ENCODE data around the gene EARS2.
"Not testable (repeated sequence)": the region's sequence is repeated elsewhere in the genome, so short reads cannot be mapped to it uniquely, and the experiment has no call there.

EARS2 gene

GRCh38 chr16:23504453-23505179 is 52.5 kb downstream of the EARS2 start:
- no peak for DNase-seq

- DNase-seq = no peak
Measured at GRCh38 chr16:23504076-23504452, 53.1 kb downstream of the EARS2 start.

GRCh38 chr16:23502466-23502865 is 54.7 kb downstream of the EARS2 start:
- no peak for DNase-seq

DNA sequence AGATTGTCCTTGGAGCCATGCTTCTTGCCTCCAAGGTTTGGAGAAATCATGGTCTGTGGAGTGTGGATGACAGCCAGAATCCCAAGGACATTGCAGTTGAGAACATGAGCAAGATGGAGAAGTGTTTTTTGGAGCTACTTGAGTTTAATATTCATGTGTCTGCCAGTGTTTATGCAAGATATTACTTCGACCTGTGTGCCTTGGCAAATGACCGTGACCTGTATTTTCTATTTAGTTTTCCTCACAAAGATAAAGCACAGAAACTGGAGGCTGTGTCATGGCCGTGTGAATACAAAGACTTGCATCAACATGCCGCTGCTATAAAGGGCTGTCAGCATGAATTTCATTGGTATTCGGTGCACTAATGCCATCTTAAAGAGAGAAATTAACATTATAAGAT is 55.9 kb downstream of the EARS2 start:
- no peak for DNase-seq

DNA sequence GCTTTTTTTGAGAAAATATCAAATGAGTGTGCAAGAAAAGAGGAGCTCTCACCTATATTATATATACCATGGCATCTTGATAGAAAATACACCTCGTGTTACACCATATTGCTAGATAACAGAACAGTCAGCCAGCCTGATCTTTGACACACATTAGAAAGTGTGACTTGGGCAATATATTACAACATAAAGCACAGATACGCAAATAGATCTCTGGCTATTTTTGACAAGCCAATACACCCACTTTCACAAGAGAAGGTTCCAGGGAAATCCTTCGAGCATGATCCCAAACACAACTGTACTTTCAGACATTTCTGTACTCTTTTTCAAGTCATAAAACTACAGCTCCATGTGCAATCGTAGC is 56.3 kb downstream of the EARS2 start:
- no peak for DNase-seq

- DNase-seq = no peak
Measured at GRCh38 chr16:23500212-23500861, 56.8 kb downstream of the EARS2 start.

DNA sequence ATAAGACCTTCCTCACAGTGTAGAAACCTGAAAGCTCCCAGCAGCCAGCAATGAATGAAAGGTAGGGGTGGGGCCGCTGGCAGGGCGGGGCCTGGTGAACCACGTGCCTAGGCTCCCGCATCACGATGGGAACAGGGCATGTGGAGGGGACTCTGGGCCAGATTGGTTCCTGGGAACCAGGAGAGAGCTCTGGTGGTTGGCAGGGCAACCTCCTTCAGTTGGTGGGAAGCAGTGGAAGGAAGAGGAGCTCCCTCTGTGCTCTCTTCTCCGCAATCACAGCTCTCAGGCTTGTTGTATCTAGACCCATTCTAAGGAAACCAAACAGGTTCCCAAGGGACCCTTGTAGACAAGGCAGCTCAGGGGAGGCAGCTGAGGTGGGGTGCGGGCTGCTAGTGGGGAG is 57.3 kb downstream of the EARS2 start:
- DNase-seq = no peak

DNA sequence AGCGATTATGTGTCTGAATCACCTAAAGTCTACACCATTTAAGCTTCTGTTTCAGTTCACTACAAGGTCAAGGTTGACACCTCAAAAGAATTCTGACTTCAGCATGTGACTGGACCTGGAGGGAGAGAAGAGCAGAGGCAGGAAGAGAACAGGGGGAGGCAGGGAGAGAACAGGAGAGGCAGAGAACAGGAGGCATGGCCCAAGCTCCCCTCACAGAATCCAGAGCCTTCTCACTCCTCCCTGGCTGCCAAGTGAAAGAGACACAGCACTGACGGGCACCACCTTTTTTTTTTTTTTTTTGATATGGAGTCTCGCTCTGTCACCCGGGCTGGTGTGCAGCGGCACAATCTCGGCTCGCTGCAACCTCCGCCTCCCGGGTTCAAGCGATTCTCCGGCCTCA is 58.3 kb downstream of the EARS2 start:
- DNase-seq = no peak

- DNase-seq = no peak
Measured at GRCh38 chr16:23497543-23497868, 59.6 kb downstream of the EARS2 start.

GRCh38 chr16:23496821-23497542 is 60.2 kb downstream of the EARS2 start:
- DNase-seq = no peak

GRCh38 chr16:23495671-23496070 is 61.5 kb downstream of the EARS2 start:
- DNase-seq = no peak

DNA sequence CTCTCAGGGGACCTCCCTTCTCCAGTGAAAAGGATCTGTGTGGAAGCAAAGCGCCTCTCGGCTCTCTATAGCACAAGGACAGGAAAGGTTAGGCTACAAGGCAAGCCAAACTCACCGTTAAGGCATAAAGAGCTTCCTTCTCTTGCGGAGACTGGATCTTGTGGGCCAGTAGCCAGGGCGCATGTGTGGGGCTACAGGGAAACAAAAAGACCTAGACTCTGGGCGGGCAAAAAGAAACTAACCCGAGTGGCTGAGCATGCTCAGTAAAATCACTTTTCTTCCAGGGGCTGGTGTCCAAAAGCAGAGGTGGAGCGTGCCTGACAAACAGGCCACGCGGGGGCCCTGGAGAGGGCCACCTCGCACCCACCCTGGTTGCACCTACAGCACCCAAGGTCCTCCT is 63.0 kb downstream of the EARS2 start:
- no peak for DNase-seq

GRCh38 chr16:23491490-23492391 is 65.4 kb downstream of the EARS2 start:
- no peak for DNase-seq

GRCh38 chr16:23486480-23486879 is 70.7 kb downstream of the EARS2 start:
- no peak for DNase-seq

- no peak for DNase-seq
Measured at GRCh38 chr16:23485841-23486240, 71.3 kb downstream of the EARS2 start.

GRCh38 chr16:23485257-23485614 is 71.9 kb downstream of the EARS2 start:
- no peak for DNase-seq

DNA sequence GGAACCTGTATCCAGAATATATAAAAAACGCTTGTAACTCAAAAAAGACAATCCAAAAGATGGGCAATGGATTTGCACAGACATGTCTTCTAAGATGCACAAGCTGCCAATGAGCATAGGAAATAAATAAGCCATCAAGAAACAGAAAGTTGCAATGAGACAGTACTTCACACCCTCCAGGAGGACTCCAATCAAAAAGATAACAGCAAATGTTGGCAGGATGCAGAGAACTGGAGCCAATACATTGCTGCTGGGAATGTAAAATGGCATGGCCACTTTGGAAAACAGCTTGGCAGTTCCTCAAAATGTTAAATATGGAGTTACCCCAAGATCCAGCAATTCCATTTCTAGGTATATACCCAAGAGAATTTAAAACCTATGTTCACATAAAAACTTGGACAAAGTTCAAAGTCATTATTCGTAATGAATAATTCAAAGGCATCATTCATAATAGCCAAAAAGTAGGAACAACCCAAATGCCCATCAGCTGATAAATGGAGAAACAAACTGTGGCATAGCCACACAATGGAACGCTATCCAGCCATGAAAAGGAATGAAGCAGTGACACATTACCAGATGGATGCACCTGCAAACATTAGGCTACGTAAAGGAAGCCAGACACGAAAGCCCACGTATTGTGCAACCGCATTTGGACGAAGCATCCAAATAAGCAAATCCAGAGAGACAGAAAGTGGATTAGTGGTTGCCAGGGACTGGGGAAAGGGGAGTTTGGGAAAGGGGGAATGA is 72.5 kb downstream of the EARS2 start:
- no peak for DNase-seq

DNA sequence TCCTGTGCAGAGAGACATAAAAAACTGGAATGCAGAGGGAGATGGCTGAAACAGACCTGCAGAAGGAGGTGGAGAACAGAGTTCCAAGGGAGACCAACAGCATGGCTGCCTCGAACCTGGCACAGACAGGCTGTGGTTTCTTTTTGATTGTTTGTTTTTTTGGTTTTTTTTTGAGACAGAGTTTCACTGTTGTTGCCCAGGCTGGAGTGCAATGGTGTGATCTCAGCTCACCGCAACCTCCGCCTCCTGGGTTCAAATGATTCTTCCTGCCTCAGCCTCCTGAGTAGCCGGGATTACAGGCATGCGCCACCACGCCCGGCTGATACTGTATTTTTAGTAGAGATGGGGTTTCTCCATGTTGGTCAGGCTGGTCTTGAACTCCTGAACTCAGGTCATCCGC is 73.7 kb downstream of the EARS2 start:
- DNase-seq = not testable (repeated sequence)

GRCh38 chr16:23482778-23483177 is 74.4 kb downstream of the EARS2 start:
- DNase-seq = no peak

DNA sequence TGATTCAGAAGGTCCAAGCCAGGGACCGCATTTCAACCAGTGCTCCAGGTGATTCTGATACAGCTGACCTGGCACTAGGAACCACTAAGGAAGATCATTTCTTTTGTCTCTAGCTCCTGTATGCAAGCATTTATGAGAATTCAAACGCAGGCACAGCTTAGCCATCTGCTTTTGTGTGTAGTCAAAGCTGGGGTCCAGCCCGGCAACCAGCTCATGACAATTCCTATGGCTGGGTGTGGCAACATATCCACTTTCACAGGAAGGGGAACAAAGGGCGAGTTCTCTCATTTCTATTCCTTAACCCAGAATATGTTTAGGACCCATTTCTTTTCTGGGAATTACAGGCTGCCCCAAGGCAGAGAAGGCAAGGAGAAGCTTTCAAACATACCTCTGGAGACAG is 76.9 kb downstream of the EARS2 start:
- no peak for DNase-seq

DNA sequence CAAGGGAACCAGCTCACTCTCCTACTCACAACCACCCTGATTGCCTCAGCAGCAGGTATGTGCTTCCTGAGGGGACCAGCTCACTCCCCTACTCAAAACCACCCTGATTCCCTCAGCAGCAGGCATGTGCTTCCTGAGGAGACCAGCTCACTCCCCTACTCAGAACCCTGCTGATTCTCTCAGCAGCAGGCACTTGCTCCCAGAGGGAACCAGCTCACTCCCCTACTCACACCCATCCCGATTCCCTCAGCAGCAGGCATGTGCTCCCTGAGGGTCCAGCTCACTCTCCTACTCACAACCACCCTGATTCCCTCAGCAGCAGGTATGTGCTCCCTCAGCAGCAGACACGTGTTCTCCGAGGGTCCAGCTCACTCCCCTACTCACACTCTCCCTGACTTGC is 78.0 kb downstream of the EARS2 start:
- no peak for DNase-seq

DNA sequence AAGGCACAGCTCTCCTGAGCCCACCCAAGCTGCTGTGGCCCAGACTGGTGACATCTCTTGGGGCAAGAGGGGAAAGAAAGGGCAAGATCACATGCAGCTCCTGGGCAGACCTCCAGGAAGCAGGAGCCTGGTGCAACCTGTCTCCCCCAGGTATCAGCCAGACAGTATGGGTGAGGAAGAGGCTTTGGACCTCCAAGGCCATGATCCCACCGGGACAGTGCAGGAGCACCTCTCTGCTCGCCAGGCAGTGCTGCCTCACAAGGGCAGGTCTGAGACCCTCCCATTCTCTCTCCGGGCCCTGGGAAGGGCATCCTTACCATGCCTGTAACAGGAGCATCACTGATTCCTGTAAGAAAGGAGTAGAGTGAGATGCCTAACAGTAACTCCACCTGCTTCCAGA is 78.6 kb downstream of the EARS2 start:
- DNase-seq = no peak

- DNase-seq = no peak
Measured at GRCh38 chr16:23476289-23476688, 80.9 kb downstream of the EARS2 start.

All from NCI-H2029 treated with DMSO at 0.1 percent for 48 hours (cell line).